Spleen (tissue), 11 donors: ENCODE data around the gene GIPC1. TPM values are rescaled to one million over a fixed set of nuclear protein-coding genes. Genes with fewer than 3 reads are reported as not detected.

Source experiments
- DNase-seq: peaks from one replicate; pipeline ENCODE4 v3.0.0-alpha.2; 2020
- H3K27ac ChIP-seq, 8 donors: fragments of 200-600 bp; sonication (generic) in 7 of 8; 1 replicate in 4 of 8; 2 replicates in 4 of 8; pipeline versions ENCODE4 v1.5.0 to v1.8.0; 2016 to 2021; ENCODE audit warnings: inconsistent platforms in 4 of 8, mild to moderate bottlenecking in 4 of 8, moderate library complexity in 1 of 8
- H3K27me3 ChIP-seq, 7 donors: fragments of 200-600 bp; sonication (generic) in 6 of 7; replicated peaks in 1 of 7; 1 replicate in 4 of 7; 2 replicates in 3 of 7; pipeline versions ENCODE4 v1.5.0 to v1.8.0; 2016 to 2021; ENCODE audit warnings: inconsistent platforms in 3 of 7, mild to moderate bottlenecking in 1 of 7
- H3K36me3 ChIP-seq, 6 donors: fragments of 200-600 bp; sonication (generic) in 5 of 6; 1 replicate in 4 of 6; 2 replicates in 2 of 6; pipeline versions ENCODE4 v1.5.0 to v1.8.0; 2016 to 2021; ENCODE audit warnings: inconsistent platforms in 2 of 6
- H3K4me1 ChIP-seq, 6 donors: fragments of 200-600 bp; sonication (generic) in 5 of 6; 1 replicate in 3 of 6; 2 replicates in 3 of 6; pipeline versions ENCODE4 v1.5.0 to v1.8.0; 2016 to 2021; ENCODE audit warnings: inconsistent platforms in 3 of 6
- H3K4me3 ChIP-seq, 8 donors: fragments of 200-600 bp; sonication (generic) in 7 of 8; 1 replicate in 4 of 8; 2 replicates in 4 of 8; pipeline versions ENCODE4 v1.5.0 to v1.8.0; 2016 to 2021; ENCODE audit warnings: inconsistent platforms in 4 of 8, mild to moderate bottlenecking in 4 of 8, moderate library complexity in 2 of 8
- H3K9me3 ChIP-seq, 8 donors: fragments of 200-600 bp; sonication (generic) in 7 of 8; 1 replicate in 4 of 8; 2 replicates in 4 of 8; pipeline versions ENCODE4 v1.5.0 to v1.8.0; 2016 to 2021; ENCODE audit warnings: inconsistent platforms in 4 of 8
- CTCF ChIP-seq, 11 experiments: fragments of 200-600 bp in 7 of 11; fragments of 450-650 bp in 4 of 11; sonication (generic) in 4 of 11; IDR thresholded peaks in 8 of 11; conservative IDR thresholded peaks in 3 of 11; 1 replicate in 7 of 11; 2 replicates in 4 of 11; pipeline versions ENCODE4 v1.4.0 to v1.8.0; 2016 to 2021; ENCODE audit warnings: antibody characterized with exemption in 11 of 11, inconsistent platforms in 4 of 11, mild to moderate bottlenecking in 1 of 11
- POLR2A ChIP-seq, 3 donors: fragments of 450-650 bp; IDR thresholded peaks; one replicate each; pipeline ENCODE4 v1.5.1; 2017; ENCODE audit warnings: antibody characterized with exemption in 3 of 3, mild to moderate bottlenecking in 1 of 3
- POLR2AphosphoS5 ChIP-seq, 3 donors: sonication (generic); formaldehyde crosslinking; IDR thresholded peaks; one replicate each; pipeline ENCODE4 v1.5.1; 2017; ENCODE audit warnings: antibody characterized with exemption in 3 of 3
- WGBS, 5 donors: extraction: QIAGEN DNeasy Blood & Tissue Kit in 3 of 5; methylation state at CpG; one replicate each; pipeline versions ENCODE4 v1.1.5 to v1.1.7; 2013 to 2018; 5-methylcytosine and 5-hydroxymethylcytosine counted together
- intact Hi-C: fragments of 100-400 bp; cut with DNase I; formaldehyde crosslinking; loops from one replicate; pipeline ENCODE4 v1.15.0; 2023; ENCODE audit warnings: low total_unique reads
- polyA plus RNA-seq, 3 donors: library from polyadenylated mRNA; stranded (reverse); fragments of 200-250 nt; gene quantifications; one replicate each; pipeline ENCODE4 v1.2.1, GENCODE V29; 2013
- total RNA-seq, 7 donors: library from RNA; depleted of rRNA in 3 of 7; stranded (reverse); fragments of >200 nt in 3 of 7; fragmentation: NEBNext Ultra II Directional in 4 of 7; extraction: Animal tissue kit (Norgen Biotek cat#: 25700) in 4 of 7; gene quantifications; one replicate each; pipeline versions ENCODE4 v1.1.0 to v1.2.1, GENCODE V29; 2016 to 2021
- donor health status: healthy with polysubstance abuse.
- donor health status: DM: no; HTN: no; CAD: no; lungs with moderate emphysema.
- donor health status: DM: no; HTN: no; CAD: no.
- donor health status: Bipolar disorder and iron deficiency.
- donor health status: healthy.
- donor health status: DM: no; HTN: no; CAD: no.
- donor health status: DM: yes; HTN: yes; CAD: no.

GIPC1 gene
- total and polyA plus RNA-seq, 10 donors, result 17.1 to 58.1 (median 30.7) TPM

- no peaks in the 10 kb centered on the region for H3K9me3 ChIP-seq
- H3K27ac ChIP-seq, result peak within 1 kb of the TSS; percentile 90 to 97 (median 96)
- TF ChIP-seq CTCF (IDR thresholded peaks at IDR 0.05 in 8 of 11, conservative IDR thresholded peaks at IDR 0.05 in 3 of 11) (peak in 3 of 11 experiments; percentile 7 to 53 (median 24)), POLR2AphosphoS5 (IDR thresholded peaks at IDR 0.05) (peak; percentile 99 to 100 (median 100)), POLR2A (IDR thresholded peaks at IDR 0.05) (peak; percentile 37 to 96 (median 80))
- intact Hi-C loops, result no loop called here
- H3K36me3 ChIP-seq, result peaks cover 0 to 6% (median 0%) of the 10 kb centered on the region in 6 donors
- DNase-seq, result peak; percentile 100
- peak within 1 kb of the TSS; percentile 80 to 97 (median 87) for H3K4me3 ChIP-seq
- peaks cover 11 to 58% (median 33%) of the 10 kb centered on the region in 6 donors for H3K4me1 ChIP-seq
- 0 to 1% (median 0%) methylated on average over 28 to 59 of the region's 59 CpGs for WGBS, 5 donors
- no peaks in the 10 kb centered on the region for H3K27me3 ChIP-seq
Measured at GRCh38 chr19:14529254-14530004, 33.5 kb upstream of the GIPC1 start, which contains the start of gene TECR. Gene TECR (plus strand): TSS chr19:14529594. CDS start chr19:14529697, 103 bp downstream.

GRCh38 chr19:14528419-14529253 is 32.7 kb upstream of the GIPC1 start:
- no peaks in the 10 kb centered on the region for H3K9me3 ChIP-seq
- DNase-seq, result peak; percentile 85
- peak overlapping the region; percentile 80 to 97 (median 87) for H3K4me3 ChIP-seq
- no peak for TF ChIP-seq POLR2A (IDR thresholded peaks at IDR 0.05)
- TF ChIP-seq POLR2AphosphoS5 (IDR thresholded peaks at IDR 0.05), result no peak
- TF ChIP-seq CTCF (IDR thresholded peaks at IDR 0.05 in 8 of 11, conservative IDR thresholded peaks at IDR 0.05 in 3 of 11), result no peak
- 31 to 42% (median 36%) methylated on average over 39 of the region's 39 CpGs for WGBS, 5 donors
- H3K36me3 ChIP-seq, result peaks cover 0 to 4% (median 0%) of the 10 kb centered on the region in 6 donors
- intact Hi-C loops, result no loop called here
- peaks cover 11 to 63% (median 35%) of the 10 kb centered on the region in 6 donors for H3K4me1 ChIP-seq
- no peaks in the 10 kb centered on the region for H3K27me3 ChIP-seq
- H3K27ac ChIP-seq, result peak overlapping the region in 7 of 8 donors; percentile 92 to 97 (median 96)

- Histone ChIP-seq H3K4me3 (no peak overlapping the region), H3K36me3 (no peaks in the 10 kb centered on the region), H3K4me1 (peaks cover 11 to 63% (median 34%) of the 10 kb centered on the region in 6 donors), H3K27me3 (no peaks in the 10 kb centered on the region), H3K27ac (no peak overlapping the region), H3K9me3 (no peaks in the 10 kb centered on the region)
- TF ChIP-seq POLR2AphosphoS5 (IDR thresholded peaks at IDR 0.05) (no peak), POLR2A (IDR thresholded peaks at IDR 0.05) (no peak), CTCF (IDR thresholded peaks at IDR 0.05 in 8 of 11, conservative IDR thresholded peaks at IDR 0.05 in 3 of 11) (no peak)
- 74 to 86% (median 85%) methylated on average over 3 to 4 of the region's 4 CpGs for WGBS, 5 donors
- intact Hi-C loops, result no loop called here
- DNase-seq, result no peak
Measured at GRCh38 chr19:14526423-14526822, 30.5 kb upstream of the GIPC1 start.
